Brain pericyte (primary cell): ENCODE data around the gene NLK.
"Not testable (repeated sequence)": the region's sequence is repeated elsewhere in the genome, so short reads cannot be mapped to it uniquely, and the experiment has no call there.

Experiments used
- DNase-seq: peaks from one replicate; pipeline ENCODE4 v3.0.0-alpha.2; 2012; ENCODE audit warnings: low read depth, low spot score

Gene NLK

DNA sequence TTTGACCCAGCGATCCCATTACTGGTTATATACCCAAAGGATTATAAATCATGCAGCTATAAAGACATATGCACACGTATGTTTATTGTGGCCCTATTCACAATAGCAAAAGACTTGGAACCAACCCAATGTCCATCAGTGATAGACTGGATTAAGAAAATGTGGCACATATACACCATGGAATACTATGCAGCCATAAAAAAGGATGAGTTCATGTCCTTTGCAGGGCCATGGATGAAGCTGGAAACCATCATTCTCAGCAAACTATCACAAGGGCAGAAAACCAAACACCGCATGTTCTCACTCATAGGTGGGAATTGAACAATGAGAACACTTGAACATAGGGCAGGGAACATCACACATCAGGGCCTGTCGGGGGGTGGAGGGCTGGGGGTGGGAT is 112.9 kb downstream of the NLK start:
- DNase-seq: not testable (repeated sequence)

DNA sequence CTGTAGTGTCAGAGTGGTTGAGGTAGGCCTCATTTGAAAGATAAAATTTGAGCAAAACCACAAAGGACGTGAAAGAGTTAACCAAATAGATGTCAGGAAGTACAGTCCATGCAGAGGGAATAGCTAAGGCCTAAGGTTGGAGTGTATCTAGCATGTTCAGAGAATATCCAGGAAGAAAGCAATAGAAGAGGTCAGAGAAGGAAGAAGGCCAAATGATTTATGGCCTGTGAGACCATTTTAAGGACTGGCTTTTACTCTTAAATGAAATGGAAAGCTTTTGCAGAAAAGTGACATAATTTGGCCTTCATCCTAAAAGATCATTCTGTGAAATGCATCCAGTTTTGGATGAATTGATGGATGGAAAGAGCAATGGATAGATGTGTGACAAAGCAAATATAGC is 116.5 kb downstream of the NLK start:
- DNase-seq: no peak

GRCh38 chr17:28159924-28160323 is 117.4 kb downstream of the NLK start:
- DNase-seq: no peak

GRCh38 chr17:28160610-28161009 is 118.1 kb downstream of the NLK start:
- no peak for DNase-seq

- DNase-seq: no peak
Observed at GRCh38 chr17:28161311-28161710, 118.8 kb downstream of the NLK start.

DNA sequence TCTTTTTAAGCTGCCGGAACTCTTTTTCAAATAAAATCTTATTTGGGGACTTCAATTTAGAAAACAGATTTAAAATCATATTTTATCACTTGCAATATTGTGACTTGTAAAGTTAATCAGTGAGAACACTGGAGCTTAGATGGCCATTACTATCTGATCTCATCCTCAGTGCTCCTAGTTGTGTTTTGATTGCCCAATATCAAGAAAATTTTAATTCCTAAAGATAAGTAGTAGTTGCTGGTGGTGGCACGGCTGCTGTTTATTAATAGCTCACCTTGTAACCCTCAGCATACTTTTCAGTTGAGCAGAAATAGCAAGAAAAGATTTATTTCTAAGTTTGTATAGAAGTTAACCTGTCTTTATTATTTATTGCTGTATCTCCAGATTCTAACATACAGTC is 124.0 kb downstream of the NLK start:
- DNase-seq: no peak

- no peak for DNase-seq
Observed at GRCh38 chr17:28169621-28170349, 127.3 kb downstream of the NLK start.

- DNase-seq: no peak
Observed at GRCh38 chr17:28170771-28171170, 128.3 kb downstream of the NLK start.

DNA sequence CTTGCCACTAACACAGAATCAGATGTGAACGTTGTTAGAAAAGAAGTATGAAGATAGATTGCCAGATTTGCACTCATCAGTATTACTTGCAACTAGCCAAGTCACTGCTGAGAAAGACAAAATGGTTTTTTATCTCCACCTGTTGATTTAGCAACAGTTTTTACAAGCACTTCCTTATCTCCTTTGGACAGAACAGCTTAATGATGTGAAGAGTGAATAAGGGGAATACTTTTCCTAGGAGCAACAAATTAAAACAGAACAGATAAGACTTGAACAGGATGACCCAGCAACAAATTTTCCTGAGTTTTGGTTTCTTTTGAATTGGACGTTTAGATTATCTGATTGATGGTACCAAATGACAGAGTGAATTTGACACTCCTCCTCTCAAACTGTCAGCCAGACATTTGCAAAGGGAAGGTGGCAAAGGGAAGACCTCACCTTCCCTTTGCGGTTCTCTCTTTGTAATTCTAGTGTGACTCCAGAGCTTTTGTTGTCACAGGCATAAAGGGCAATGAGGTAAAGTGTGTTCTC is 130.6 kb downstream of the NLK start:
- DNase-seq: no peak

GRCh38 chr17:28173801-28174200 is 131.3 kb downstream of the NLK start:
- no peak for DNase-seq

GRCh38 chr17:28174352-28175046 is 132.0 kb downstream of the NLK start:
- DNase-seq: no peak

DNA sequence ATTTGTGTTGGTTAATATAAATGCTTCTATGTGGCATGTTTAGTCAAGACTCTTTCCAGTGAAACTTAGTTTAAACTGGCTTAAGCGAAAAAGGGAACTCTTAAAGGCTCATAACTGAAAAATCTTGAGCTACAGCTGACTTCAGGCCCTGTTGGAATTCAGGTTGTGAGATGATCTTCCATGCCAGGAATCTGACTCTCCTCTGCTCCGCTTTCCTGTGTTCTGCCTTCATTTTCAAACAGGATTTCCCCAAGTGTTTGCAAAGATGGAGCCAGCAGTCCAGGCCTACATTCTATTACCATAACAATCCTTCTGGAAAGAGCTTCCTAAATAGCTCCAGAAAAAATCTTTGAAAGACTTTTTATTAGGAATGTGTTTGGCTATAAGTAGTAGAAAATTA is 134.9 kb downstream of the NLK start:
- DNase-seq: no peak

- DNase-seq: no peak
Observed at GRCh38 chr17:28178800-28179199, 136.3 kb downstream of the NLK start.

DNA sequence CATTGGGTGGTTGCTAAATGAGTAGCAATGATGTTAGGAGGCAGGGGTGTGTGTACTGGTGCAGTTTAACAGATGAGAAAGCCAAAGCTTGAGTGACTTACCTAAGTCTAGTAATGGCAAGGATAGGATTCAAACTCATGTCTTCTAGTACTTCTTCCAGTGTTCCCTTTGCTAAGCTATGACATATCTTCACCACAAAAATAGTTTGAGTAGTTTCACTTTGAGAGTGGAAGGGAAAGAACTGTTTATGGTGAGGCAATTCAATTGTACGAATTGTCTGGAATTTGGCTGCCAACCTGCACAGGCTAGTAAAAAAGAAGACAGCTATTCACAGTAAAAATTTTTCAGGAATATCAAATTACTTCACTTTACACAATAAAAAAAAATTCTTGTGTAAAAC is 138.0 kb downstream of the NLK start:
- no peak for DNase-seq

GRCh38 chr17:28181568-28181967 is 139.1 kb downstream of the NLK start:
- no peak for DNase-seq

- no peak for DNase-seq
Observed at GRCh38 chr17:28182559-28182958, 140.1 kb downstream of the NLK start.

GRCh38 chr17:28185658-28186057 is 143.2 kb downstream of the NLK start:
- no peak for DNase-seq

- DNase-seq: not testable (repeated sequence)
Observed at GRCh38 chr17:28186472-28186871, 144.0 kb downstream of the NLK start.

- no peak for DNase-seq
Observed at GRCh38 chr17:28187931-28188330, 145.5 kb downstream of the NLK start.

GRCh38 chr17:28188841-28189263 is 146.4 kb downstream of the NLK start:
- DNase-seq: no peak

DNA sequence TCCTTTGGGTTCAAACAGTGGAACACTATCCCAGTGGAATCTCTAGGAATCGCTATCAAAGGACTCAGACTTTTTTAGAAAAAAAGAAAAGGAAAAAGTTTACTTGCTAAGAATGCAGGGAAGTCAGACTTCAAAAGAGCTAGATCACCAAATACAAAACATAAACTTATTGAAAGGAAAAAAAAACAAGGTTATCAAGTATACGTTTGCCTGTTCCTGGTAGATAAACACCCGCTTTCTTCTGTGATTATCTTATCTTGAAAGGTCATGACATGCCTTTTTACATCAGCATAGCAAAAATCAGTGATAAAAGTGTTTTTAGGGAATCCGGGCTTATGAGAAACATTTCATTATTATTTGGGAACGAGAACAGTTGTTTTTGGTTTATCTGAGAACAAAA is 147.2 kb downstream of the NLK start:
- DNase-seq: no peak

- DNase-seq: no peak
Observed at GRCh38 chr17:28191018-28191417, 148.5 kb downstream of the NLK start.

GRCh38 chr17:28193241-28193640 is 150.8 kb downstream of the NLK start:
- no peak for DNase-seq
